SK-N-SH treated with all-trans-retinoic acid at 6 μM for 48 hours (cell line): ENCODE data around the gene XPO6.

Experiments used
- ATAC-seq: fragments of 200-7000 bp; cut with Tn5 transposase; 3 replicates; pipeline ENCODE4 v1.9.1; 2020; ENCODE audit warnings: mild to moderate bottlenecking, moderate library complexity
- ARNTL ChIP-seq: fragments of 450-650 bp; formaldehyde crosslinking; IDR thresholded peaks from 2 replicates; pipeline ENCODE4 v1.5.0; 2020; ENCODE audit warnings: low read depth, mild to moderate bottlenecking, moderate library complexity, borderline replicate concordance
- BACH2 ChIP-seq: fragments of 250-450 bp; sonication (Bioruptor Pico); IDR thresholded peaks from 2 replicates; pipeline ENCODE4 v1.9.0; 2021; ENCODE audit warnings: mild to moderate bottlenecking, borderline replicate concordance
- CSDC2 ChIP-seq: fragments of 250-450 bp; sonication (Bioruptor Pico); IDR thresholded peaks from 2 replicates; pipeline ENCODE4 v1.5.0; 2020; ENCODE audit warnings: mild to moderate bottlenecking, moderate library complexity
- ESRRG ChIP-seq: fragments of 250-450 bp; sonication (Bioruptor Pico); IDR thresholded peaks from 2 replicates; pipeline ENCODE4 v1.6.1; 2021; ENCODE audit warnings: mild to moderate bottlenecking
- GLIS3 ChIP-seq: fragments of 250-450 bp; sonication (Bioruptor Pico); IDR thresholded peaks from 2 replicates; pipeline ENCODE4 v1.5.0; 2020; ENCODE audit warnings: mild to moderate bottlenecking, moderate library complexity
- OSR1 ChIP-seq: fragments of 250-450 bp; sonication (Bioruptor Pico); IDR thresholded peaks from 2 replicates; pipeline ENCODE4 v1.8.0; 2022; ENCODE audit warnings: moderate library complexity, mild to moderate bottlenecking, inconsistent platforms
- PATZ1 ChIP-seq: fragments of 250-450 bp; sonication (Bioruptor Pico); IDR thresholded peaks from 2 replicates; pipeline ENCODE4 v1.8.0; 2020; ENCODE audit warnings: mild to moderate bottlenecking, moderate library complexity, borderline replicate concordance
- PPARA ChIP-seq: fragments of 250-450 bp; sonication (Bioruptor Pico); IDR thresholded peaks from 2 replicates; pipeline ENCODE4 v1.5.0; 2020; ENCODE audit warnings: mild to moderate bottlenecking, borderline replicate concordance
- RARB ChIP-seq: fragments of 250-450 bp; sonication (Bioruptor Pico); IDR thresholded peaks from 2 replicates; pipeline ENCODE4 v1.8.0; 2021; ENCODE audit warnings: mild to moderate bottlenecking, moderate library complexity
- SNAI2 ChIP-seq: fragments of 250-450 bp; sonication (Bioruptor Pico); IDR thresholded peaks from 2 replicates; pipeline ENCODE4 v1.5.0; 2020; ENCODE audit warnings: mild to moderate bottlenecking, moderate library complexity
- TCF4 ChIP-seq: fragments of 250-450 bp; sonication (Bioruptor Pico); IDR thresholded peaks from 2 replicates; pipeline ENCODE4 v1.8.0; 2021; ENCODE audit warnings: mild to moderate bottlenecking, moderate library complexity, borderline replicate concordance
- ZC3H10 ChIP-seq: fragments of 250-450 bp; sonication (Bioruptor Pico); IDR thresholded peaks from 2 replicates; pipeline ENCODE4 v1.5.1; 2021; ENCODE audit warnings: mild to moderate bottlenecking, moderate library complexity
- ZFP30 ChIP-seq: fragments of 450-650 bp; formaldehyde crosslinking; IDR thresholded peaks from 2 replicates; pipeline ENCODE4 v1.5.0; 2022; ENCODE audit warnings: mild to moderate bottlenecking, moderate library complexity
- ZNF70 ChIP-seq: fragments of 450-650 bp; formaldehyde crosslinking; IDR thresholded peaks from 2 replicates; pipeline ENCODE4 v1.5.0; 2020; ENCODE audit warnings: mild to moderate bottlenecking, moderate library complexity
- ZNF8 ChIP-seq: fragments of 450-650 bp; formaldehyde crosslinking; IDR thresholded peaks from 2 replicates; pipeline ENCODE4 v1.5.0; 2020; ENCODE audit warnings: mild to moderate bottlenecking, moderate library complexity
- TF ChIP-seq, protein P1 (sequence below): fragments of 250-450 bp; sonication (Bioruptor Pico); IDR thresholded peaks from 2 replicates; pipeline ENCODE4 v1.8.0; 2021; ENCODE audit warnings: low read depth, mild to moderate bottlenecking, moderate library complexity, borderline replicate concordance
- TF ChIP-seq, protein P2 (sequence below): fragments of 250-450 bp; sonication (Bioruptor Pico); IDR thresholded peaks from 2 replicates; pipeline ENCODE4 v1.5.1; 2020; ENCODE audit warnings: low read depth, mild to moderate bottlenecking, moderate library complexity
- TF ChIP-seq, protein P3 (sequence below): fragments of 250-450 bp; sonication (Bioruptor Pico); IDR thresholded peaks from 2 replicates; pipeline ENCODE4 v1.5.1; 2021; ENCODE audit warnings: mild to moderate bottlenecking, moderate library complexity

The XPO6 gene

DNA sequence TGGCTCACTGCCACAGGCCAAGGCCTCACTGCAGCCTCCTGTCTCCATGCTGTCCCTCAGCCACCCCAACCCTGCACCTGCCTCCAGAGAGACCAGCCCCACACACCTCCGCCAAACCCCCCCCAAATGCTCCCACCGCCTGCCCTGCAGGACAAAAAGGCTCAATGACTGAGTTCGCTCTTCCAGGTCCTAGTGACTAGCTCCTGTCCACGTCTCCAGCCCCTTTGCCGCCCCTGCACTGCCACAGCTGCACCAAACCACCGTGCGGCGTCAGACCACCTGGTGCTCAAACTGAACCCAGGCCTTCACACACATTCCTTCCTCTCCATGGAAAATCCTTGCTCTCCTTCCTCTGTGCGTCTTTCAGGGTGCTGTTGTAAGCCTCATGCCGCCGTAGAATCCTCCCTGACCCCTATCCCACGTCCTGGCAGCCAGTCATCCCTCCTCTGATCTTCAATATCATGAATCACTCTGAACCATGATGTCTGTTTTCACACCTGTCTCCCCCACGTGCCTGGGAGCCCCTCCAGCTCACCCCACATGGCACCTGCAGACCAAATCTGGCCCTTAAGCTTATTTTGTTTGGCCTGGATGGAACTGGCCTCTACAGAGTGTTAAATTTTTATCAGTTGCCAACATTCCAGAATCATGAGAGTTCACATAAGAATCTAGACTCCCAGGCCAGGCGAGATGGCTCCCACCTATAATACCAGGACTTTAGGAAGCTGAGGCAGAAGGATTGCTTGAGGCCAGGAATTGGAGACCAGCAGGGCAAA lies 144.0 kb downstream of the XPO6 start:
- ATAC-seq, result peak; percentile 35; the same call in 1 of the 3 replicates
- TF ChIP-seq ZC3H10 (CRISPR knock-in tag), result no peak
- no peak for TF ChIP-seq GLIS3 (CRISPR knock-in tag)
- TF ChIP-seq ESRRG (CRISPR knock-in tag), result no peak
- TF ChIP-seq BACH2, result no peak
- TF ChIP-seq, all 23 proteins: peak for 0

DNA sequence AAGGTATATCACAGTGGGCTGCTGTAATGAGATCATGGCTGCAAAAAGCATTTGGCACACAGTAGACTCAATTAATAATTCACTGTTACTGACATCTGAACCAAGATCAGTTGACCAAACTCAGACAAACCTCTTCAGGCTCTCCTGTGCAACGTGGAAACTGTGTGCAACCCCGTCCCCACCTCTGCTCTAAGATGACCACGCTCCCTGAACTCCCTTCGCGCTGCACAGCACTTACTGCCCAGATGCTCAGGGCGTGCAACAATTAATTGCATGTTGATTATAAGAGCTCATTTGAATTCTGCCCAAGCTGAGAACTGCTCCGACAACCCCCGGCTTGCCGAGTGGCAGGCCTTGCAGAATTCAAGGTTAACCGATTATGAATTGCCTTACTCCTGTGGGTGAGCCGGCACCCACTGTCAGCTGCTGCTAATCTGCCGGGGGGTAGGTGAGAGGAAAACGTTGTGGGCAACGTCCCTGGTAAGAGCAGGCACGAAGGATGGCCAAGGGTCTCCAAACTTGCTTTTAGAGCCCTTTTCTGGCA lies 147.0 kb downstream of the XPO6 start:
- TF ChIP-seq, protein P1, sequence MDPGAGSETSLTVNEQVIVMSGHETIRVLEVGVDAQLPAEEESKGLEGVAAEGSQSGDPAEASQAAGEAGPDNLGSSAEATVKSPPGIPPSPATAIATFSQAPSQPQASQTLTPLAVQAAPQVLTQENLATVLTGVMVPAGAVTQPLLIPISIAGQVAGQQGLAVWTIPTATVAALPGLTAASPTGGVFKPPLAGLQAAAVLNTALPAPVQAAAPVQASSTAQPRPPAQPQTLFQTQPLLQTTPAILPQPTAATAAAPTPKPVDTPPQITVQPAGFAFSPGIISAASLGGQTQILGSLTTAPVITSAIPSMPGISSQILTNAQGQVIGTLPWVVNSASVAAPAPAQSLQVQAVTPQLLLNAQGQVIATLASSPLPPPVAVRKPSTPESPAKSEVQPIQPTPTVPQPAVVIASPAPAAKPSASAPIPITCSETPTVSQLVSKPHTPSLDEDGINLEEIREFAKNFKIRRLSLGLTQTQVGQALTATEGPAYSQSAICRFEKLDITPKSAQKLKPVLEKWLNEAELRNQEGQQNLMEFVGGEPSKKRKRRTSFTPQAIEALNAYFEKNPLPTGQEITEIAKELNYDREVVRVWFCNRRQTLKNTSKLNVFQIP, result no peak
- TF ChIP-seq ARNTL (CRISPR knock-in tag), result no peak
- TF ChIP-seq, protein P2, sequence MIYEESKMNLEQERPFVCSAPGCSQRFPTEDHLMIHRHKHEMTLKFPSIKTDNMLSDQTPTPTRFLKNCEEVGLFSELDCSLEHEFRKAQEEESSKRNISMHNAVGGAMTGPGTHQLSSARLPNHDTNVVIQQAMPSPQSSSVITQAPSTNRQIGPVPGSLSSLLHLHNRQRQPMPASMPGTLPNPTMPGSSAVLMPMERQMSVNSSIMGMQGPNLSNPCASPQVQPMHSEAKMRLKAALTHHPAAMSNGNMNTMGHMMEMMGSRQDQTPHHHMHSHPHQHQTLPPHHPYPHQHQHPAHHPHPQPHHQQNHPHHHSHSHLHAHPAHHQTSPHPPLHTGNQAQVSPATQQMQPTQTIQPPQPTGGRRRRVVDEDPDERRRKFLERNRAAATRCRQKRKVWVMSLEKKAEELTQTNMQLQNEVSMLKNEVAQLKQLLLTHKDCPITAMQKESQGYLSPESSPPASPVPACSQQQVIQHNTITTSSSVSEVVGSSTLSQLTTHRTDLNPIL (CRISPR knock-in tag), result no peak
- no peak for TF ChIP-seq ZNF8 (CRISPR knock-in tag)

DNA sequence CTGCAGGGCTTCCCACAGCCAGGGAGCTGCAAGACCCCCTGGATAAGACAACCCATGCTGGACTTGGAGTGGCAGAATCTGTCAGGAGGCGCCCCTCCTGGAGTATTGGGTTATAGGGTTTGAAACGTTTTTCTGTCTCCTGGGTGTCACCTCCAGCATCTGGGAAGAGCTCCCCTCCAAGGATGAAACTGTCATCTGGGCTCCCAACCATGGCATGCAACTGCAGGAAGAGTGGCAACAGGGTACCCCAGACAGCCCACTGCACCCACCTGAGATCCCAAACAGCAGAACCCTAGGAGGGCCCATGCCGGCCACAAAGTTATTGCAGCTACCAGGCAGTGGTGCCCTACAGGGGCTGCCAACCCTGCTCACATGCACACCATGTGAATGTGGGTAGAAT lies 147.6 kb downstream of the XPO6 start:
- ATAC-seq, result no peak
- no peak for TF ChIP-seq ZNF70 (CRISPR knock-in tag)
- TF ChIP-seq OSR1 (CRISPR knock-in tag), result no peak
- TF ChIP-seq CSDC2 (CRISPR knock-in tag), result no peak
- no peak for TF ChIP-seq BACH2
- no peak for TF ChIP-seq SNAI2
- no peak for TF ChIP-seq TCF4 (CRISPR knock-in tag)
- TF ChIP-seq, protein P1, result no peak
- no peak for TF ChIP-seq PATZ1 (CRISPR knock-in tag)
- TF ChIP-seq ESRRG (CRISPR knock-in tag), result no peak
- TF ChIP-seq ZNF8 (CRISPR knock-in tag), result no peak
- TF ChIP-seq PPARA (CRISPR knock-in tag), result no peak
- TF ChIP-seq RARB, result no peak
- TF ChIP-seq ZFP30 (CRISPR knock-in tag), result no peak

More for the DNA sequence above, 147.0 kb downstream of the XPO6 start:
- no peak for ATAC-seq

GRCh38 chr16:28063591-28064061 lies 148.1 kb downstream of the XPO6 start, which contains the start of gene GSG1L:
GSG1L (minus strand) TSS chr16:28063714; CDS start chr16:28063424, 290 bp downstream.
- ATAC-seq, result no peak
- TF ChIP-seq GLIS3 (CRISPR knock-in tag), result no peak
- TF ChIP-seq ZNF8 (CRISPR knock-in tag), result no peak
- TF ChIP-seq CSDC2 (CRISPR knock-in tag), result no peak
- no peak for TF ChIP-seq PATZ1 (CRISPR knock-in tag)
- no peak for TF ChIP-seq ZC3H10 (CRISPR knock-in tag)
- TF ChIP-seq ESRRG (CRISPR knock-in tag), result no peak
- no peak for TF ChIP-seq TCF4 (CRISPR knock-in tag)
- TF ChIP-seq, protein P2 (CRISPR knock-in tag), result no peak
- TF ChIP-seq OSR1 (CRISPR knock-in tag), result no peak
- TF ChIP-seq ZFP30 (CRISPR knock-in tag), result no peak
- TF ChIP-seq, protein P3, sequence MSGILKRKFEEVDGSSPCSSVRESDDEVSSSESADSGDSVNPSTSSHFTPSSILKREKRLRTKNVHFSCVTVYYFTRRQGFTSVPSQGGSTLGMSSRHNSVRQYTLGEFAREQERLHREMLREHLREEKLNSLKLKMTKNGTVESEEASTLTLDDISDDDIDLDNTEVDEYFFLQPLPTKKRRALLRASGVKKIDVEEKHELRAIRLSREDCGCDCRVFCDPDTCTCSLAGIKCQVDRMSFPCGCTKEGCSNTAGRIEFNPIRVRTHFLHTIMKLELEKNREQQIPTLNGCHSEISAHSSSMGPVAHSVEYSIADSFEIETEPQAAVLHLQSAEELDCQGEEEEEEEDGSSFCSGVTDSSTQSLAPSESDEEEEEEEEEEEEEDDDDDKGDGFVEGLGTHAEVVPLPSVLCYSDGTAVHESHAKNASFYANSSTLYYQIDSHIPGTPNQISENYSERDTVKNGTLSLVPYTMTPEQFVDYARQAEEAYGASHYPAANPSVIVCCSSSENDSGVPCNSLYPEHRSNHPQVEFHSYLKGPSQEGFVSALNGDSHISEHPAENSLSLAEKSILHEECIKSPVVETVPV, result no peak
